Measurements from ENCODE around the gene MYLK4.

MYLK4 gene

GRCh38 chr6:2794171-2794730 is 43.5 kb upstream of the MYLK4 start:
- no peak overlapping the region for H3K4me3 ChIP-seq (ENCODE audit: low read depth, low read length)
- no peak for DNase-seq (ENCODE audit: low read depth)
- TF ChIP-seq CTCF (IDR thresholded peaks at IDR 0.05; ENCODE audit: insufficient read depth, low read depth, low read length, missing control alignments), result no peak

- TF ChIP-seq CTCF (IDR thresholded peaks at IDR 0.05; ENCODE audit: insufficient read depth, low read depth, low read length, missing control alignments), result no peak
- peak; percentile 28 for DNase-seq (ENCODE audit: low read depth)
- H3K4me3 ChIP-seq (ENCODE audit: low read depth, low read length), result no peak overlapping the region
These were observed 42.9 kb upstream of the MYLK4 start for GRCh38 chr6:2793534-2794151.

GRCh38 chr6:2792330-2793110 is 41.8 kb upstream of the MYLK4 start:
- no peak for DNase-seq (ENCODE audit: low read depth)
- TF ChIP-seq CTCF (IDR thresholded peaks at IDR 0.05; ENCODE audit: insufficient read depth, low read depth, low read length, missing control alignments), result no peak
- no peak overlapping the region for H3K4me3 ChIP-seq (ENCODE audit: low read depth, low read length)

- TF ChIP-seq CTCF (IDR thresholded peaks at IDR 0.05; ENCODE audit: insufficient read depth, low read depth, low read length, missing control alignments), result no peak
These were observed 40.8 kb upstream of the MYLK4 start for GRCh38 chr6:2791450-2791974.

GRCh38 chr6:2790588-2791449 is 40.1 kb upstream of the MYLK4 start:
- peak; percentile 75 for DNase-seq (ENCODE audit: low read depth)
- TF ChIP-seq CTCF (IDR thresholded peaks at IDR 0.05; ENCODE audit: insufficient read depth, low read depth, low read length, missing control alignments), result peak; percentile 65
- H3K4me3 ChIP-seq (ENCODE audit: low read depth, low read length), result no peak overlapping the region

More at GRCh38 chr6:2791450-2791974, 40.8 kb upstream of the MYLK4 start:
- no peak overlapping the region for H3K4me3 ChIP-seq (ENCODE audit: low read depth, low read length)
- no peak for DNase-seq (ENCODE audit: low read depth)

GRCh38 chr6:2786269-2786668 is 35.5 kb upstream of the MYLK4 start:
- no peak overlapping the region for H3K4me3 ChIP-seq (ENCODE audit: low read depth, low read length)
- TF ChIP-seq CTCF (IDR thresholded peaks at IDR 0.05; ENCODE audit: insufficient read depth, low read depth, low read length, missing control alignments), result no peak
- no peak for DNase-seq (ENCODE audit: low read depth)
